ENCODE results near the gene CDH13.
"Not testable (repeated sequence)": the region's sequence is repeated elsewhere in the genome, so short reads cannot be mapped to it uniquely, and the experiment has no call there.

Gene CDH13

DNA sequence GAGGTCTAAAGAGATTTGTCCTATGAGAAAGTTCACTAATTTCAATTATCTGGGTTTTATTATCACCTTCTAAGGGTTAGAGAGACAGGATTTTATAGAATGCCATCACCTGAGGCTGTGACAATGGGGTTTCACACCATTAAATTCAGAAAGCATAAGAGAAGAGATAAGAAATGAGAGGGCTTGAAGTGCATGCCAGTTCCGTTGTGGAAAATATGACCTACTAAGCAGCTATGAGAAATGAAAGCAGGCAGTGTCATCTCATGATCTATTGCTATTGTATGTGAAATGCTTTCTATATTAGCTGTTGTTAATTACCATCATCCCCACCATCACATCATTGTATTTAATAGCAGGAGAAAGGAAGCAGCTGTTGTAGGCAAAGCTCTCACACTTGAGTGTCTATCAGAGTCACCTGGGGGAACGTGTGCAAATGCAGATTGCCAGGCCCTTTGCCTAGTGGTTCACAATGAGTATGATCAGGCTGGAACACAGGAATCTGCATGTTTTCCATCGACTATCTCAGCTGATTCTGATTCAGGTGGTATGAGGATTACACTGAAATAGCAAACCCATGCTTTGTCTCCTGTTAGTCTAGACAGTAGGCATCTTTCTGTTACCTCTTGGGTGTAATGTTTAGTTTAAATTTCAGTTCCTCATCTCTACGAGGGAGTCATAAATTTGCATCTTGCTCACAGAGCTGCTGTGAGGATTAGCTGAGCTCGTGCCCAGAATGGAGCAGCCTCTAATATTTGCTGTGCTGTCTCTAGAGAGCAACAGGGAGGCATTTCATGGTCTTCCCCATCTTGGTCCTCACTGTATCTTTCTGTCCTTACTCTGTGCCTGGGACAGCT lies 256.4 kb downstream of the CDH13 start:
- FAIRE-seq, result no peak
- DNase-seq (ENCODE audit: low spot score), result no peak

DNA sequence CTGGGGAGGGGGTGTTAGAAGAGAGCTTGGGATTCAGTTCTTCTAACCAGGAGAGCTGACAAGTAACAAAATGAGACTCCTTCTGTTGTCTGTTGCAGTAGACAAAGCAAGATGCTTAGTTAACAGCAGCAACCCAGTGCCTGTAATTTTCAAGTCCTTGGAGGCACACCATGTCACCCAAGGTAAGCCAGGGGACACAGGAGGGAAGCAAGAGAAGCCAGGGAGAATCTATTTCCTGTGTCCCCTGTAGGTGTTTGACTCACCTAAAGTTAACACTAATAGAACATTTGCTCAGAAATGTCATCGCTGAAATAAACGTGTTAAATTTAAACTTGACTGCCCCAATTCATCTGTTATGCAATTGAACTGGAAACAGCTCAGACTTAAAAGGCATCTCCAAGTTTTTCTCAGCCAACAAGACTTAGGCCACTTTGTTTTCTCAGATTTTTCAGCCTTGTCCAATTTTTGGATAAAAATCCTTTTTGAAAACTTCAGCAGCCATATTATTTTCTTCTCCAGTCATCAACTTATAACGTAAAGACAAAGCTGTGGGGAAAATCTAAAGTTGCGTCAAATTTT lies 257.6 kb downstream of the CDH13 start:
- no peak for DNase-seq (ENCODE audit: low spot score)

DNA sequence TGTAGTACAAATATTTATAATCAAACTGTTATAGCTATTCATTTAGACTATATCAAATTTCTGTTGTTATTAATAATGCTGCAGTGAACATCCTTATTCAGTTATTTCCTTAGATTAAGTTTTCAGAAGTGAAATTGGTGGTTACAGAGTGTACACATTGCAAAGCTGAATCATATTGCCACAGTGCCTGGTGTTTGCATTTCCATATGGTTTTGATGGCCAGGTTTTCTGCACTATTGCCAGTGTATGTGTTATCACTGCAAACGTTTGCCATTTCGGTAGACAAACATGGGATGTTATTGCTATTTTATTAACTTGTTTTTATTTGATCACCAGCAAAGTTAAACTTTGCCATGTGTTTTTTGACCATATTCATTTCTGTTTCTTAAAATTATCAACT lies 259.4 kb downstream of the CDH13 start:
- no peak for DNase-seq (ENCODE audit: low spot score)

More for the DNA sequence above, 257.6 kb downstream of the CDH13 start:
- no peak for FAIRE-seq

DNA sequence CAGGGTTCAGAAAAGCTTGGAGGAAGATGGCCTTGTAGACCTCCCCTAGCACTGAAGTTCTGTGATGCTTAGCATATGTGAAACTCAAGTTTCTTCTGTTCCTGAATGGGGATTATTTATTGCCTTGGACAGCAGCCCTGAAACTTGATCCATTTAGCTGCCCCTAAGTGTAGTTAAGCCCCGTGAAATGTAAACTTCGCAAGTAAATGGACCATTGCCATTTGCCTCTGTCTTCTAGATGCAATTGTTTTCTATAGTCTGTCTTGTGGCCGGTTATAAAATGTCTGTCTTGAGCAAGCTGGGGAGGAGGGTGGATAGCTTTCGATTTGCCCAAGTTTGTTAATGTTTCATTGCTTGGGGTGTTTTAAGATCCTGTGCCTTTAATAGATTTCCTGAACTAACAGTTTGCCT lies 261.8 kb downstream of the CDH13 start:
- no peak for DNase-seq (ENCODE audit: low spot score)
- FAIRE-seq, result no peak

More for the DNA sequence above, 259.4 kb downstream of the CDH13 start:
- FAIRE-seq, result no peak

DNA sequence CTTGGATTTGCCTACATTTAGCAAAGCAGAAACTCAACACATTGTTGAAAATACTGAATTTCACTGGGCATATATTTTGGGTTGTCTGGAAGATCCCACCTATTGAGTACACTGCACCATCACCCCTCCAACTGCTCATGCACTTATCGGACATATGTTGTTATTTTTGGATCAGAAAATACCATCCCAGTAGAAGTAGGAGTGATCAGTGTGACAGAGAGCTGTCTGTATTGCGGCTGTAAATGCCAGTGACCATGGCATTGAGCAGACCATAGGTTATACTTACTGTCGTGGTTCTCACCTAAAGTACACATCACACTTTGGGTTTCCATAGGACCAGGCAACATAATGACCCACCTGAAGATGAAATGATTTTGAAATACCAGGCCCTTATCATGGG lies 264.7 kb downstream of the CDH13 start:
- no peak for FAIRE-seq
- no peak for DNase-seq (ENCODE audit: low spot score)

DNA sequence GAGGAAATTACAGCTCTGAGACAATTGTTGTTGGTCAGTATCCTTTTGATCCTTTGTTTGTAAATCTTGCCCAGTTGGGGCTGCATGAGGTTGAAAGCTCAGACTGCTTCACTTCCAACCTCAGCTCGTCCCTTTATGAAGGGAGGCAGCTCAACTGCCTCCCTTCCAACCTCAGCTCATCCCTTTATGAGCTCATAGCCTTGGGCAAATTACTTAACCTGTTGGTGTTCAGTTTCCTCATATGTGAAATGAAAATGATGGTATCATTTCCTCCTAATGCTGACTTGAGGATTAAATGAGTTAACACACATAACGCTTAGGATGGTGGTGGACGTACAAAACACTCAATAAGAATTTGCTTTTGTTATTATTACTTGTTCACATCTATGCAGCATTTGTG lies 265.1 kb downstream of the CDH13 start:
- FAIRE-seq (no peak), DNase-seq (ENCODE audit: low spot score) (no peak)

DNA sequence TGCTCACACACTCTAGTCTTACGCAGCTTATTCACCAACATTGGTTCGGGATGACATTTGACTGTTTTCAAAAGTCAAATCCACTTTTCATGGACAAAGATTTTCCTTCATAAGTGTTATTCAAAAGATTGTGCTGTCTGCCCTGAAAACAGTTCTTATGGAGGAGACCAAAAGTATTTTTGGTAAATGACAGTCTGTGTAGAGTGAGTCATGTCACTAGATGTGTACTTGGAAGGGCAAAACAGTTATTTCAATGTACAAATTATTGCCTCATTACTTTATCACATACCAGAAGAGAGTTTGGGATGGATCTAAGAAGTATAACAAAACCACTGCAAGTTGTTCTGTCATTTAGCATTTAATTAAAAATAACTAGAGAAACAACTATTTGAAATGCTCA lies 265.6 kb downstream of the CDH13 start:
- DNase-seq (ENCODE audit: low spot score) (no peak), FAIRE-seq (no peak)

DNA sequence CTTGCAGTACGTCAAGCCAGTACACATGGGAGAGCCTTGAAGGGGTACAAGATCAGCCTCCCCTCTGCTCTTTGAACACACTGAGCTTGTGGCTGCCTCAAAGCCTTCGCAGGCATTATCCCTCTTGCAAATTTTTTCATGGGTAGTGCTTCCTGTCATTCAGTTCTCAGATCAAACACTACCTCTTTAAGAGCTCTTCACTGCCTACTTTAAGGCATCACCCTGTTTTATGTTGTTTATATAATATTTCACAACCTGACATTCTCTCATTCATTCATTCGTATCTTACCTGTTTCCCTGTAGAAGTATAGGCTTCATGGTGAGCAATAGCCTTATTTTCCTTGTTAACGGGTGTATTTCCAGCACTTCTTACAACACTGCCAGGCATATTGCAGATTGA lies 269.1 kb downstream of the CDH13 start:
- no peak for DNase-seq (ENCODE audit: low spot score)
- no peak for FAIRE-seq

DNA sequence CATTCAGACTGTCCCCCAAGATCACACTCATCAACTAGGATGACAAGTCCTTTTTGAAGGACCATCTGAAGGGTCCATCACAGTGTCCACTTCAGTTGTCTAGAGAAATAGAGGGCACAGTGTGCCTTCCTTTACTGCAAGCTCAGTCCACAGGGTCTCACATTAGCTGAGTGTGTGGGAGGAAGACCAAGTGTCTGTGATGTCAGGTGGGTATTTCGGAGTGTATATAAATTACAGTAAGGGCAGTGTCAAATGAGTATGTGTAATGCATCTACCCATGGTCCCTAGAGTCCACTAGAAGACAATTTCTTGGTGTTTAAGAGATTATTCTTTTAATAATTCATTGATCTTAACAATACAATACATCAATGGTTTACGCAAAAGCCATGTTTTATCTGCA lies 272.2 kb downstream of the CDH13 start:
- FAIRE-seq (no peak), DNase-seq (ENCODE audit: low spot score) (no peak)

DNA sequence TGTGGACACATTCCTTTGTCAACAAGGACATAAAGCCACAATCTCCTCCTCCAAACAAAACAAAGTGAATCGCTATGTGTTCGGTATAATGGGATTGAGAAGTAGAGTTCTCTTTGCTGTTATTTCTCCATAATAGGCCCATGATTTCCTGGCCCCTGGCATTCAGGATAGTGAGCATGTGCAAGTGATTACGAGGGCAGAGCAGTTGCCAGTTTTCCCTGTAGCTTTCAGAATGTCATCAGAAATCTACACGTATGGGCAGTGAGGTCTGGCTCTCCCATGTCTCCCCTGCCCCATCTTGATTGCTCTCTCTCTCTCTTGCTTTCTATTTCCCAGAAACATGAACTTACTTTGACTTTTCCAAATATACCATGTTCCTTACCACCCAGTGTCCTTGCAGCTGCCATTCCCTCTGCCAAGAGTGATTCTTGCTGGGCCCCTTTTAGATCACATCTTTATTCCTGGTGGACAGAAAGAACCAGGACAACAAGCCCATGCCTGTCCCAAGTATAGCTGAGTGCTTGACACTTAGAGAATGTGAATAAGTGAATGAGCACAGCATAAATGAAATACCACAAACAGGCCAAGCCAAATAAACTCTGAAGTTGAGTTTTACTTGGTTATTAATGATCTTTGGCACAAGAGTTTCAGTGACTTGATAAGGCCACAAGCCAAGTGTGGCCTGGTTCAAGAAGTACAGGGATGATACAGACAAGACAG lies 273.1 kb downstream of the CDH13 start:
- no peak for DNase-seq (ENCODE audit: low spot score)
- FAIRE-seq, result no peak

DNA sequence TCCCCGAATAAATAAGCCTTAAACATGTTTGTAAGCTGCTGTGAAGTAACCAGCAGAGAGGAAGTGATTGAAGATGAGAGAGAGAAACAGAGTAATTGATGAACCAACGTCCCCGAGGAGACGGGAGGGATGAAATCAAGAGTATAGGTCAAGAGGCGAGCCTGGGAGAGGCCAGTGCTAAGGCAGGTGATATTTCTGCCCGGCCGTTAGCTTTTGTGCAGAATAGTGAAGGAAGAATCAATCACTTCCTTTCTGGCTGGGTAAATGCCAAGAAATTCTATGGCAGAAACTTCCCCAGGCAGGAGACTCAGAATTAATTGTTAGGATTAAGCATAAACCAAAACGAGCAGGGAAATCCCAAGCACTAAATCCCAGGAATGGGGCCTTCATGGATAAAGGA lies 273.8 kb downstream of the CDH13 start:
- no peak for DNase-seq (ENCODE audit: low spot score)
- no peak for FAIRE-seq

DNA sequence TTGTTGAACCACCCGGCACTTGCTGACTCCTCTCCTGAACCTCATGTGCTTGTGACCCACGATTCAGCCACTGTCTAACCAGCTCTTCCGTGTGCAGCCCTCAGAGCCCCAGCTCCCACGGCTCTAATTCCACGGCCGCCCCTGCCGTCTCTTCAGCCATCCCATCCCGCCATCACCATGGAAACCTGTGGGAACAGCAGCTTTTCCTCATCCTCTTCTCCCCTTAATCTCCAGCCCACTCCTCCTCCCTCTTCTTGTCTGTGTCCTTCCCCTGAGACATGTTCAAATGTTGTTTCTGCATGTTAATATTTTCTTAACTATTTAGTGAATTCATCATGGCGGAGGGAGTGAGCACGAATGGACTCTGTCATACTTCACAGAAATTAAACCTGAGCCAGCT lies 285.2 kb downstream of the CDH13 start:
- no peak for FAIRE-seq
- no peak for DNase-seq (ENCODE audit: low spot score)

DNA sequence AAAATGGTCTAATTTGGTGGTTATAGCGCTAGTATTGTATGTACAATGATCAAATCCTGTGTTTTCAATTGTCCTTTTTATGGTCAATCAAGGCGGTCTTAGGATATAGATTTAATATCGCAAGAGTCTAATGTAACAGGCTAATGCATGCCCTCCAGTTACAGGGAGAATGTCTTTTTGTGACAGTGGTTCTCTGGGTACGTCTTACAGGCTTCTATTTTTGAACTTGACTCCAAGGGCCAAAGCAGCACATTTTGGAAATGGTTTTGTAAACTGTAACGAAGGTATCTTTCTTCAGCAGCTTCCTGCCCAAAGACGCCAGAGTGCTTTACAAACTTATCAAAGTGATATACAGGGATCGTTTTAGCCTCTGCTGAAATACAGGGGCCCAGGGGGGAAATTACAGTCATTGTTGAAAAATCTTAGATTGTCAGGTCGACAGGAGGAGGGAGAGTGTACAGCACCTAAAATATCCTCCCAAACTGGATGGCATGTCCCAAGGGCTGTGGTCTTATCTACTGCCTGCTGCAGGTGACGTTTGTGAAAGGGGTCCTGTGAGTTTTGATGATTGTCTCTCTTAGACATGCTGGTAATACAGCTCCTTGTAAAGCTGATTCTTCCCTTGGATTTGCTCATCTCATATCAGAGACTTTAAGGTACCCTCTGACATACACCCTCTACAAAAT lies 288.5 kb downstream of the CDH13 start:
- FAIRE-seq (no peak), DNase-seq (ENCODE audit: low spot score) (no peak)

DNA sequence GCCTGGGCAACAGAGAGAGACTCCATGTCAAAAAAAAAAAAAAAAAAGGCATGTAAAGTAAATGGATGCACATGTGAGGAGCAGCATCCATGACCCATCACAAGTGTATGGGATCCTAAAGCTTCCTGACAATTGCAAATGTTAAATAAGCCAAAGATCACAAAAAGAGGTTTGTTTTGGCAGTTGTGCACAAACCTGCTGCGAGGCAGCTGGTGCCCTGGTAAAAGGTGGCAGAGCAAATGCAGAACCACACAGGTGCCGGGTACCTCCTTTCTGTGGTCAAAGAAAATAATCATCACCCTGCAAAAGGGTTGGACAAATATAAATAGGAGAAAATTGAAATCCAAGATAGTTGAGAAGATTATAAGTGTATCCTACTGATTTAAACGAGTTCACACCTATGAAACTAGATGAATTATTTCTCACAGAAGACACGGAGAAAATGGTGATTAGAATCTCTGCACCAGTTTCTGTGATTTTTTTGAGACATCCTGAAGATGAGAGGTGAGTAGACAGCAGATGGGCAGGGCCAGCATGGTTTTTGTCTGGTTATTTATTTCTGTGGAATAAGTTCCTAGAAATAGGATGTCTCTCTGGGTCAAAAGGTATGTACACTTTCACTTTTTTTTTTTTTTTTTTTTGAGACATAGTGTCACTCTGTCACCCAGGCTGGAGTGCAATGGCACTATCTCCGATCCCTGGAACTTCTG lies 291.3 kb downstream of the CDH13 start:
- DNase-seq (ENCODE audit: low spot score), result no peak
- FAIRE-seq, result no peak

DNA sequence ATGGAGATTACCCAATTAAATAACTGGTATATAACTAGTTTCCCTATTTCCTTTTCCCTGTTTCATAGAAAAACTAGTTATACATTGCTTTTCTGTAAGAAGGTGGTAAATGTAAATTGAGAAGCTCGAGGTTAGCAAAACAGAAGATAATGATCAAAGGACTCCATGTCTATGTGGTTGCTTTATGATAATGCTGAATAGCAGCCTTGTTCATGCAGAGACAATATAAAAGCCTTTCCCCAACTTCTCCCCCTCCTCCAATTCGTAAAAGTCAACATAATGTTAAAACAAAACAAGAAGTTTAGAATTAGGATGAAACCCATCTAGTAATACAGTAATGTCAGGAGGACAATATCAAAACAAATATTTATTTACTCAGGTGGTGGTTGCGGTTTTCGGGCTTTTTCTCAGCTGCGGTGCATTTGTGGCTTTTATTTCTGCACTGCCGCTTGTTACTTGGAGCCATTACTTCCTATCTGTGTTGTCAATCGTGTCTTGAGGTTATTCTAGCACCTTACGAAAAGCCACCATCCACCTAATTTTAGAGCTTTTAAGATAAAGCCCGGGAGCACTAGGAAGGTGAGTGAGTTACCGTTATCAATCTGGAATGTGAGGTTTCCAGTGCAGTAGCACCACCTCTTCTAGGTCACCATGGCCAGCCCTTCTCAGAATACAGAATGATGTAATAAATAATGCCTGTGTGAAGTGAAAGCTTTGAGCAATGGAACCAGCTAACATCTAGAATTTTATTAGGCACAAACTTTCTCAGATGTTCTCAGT lies 297.5 kb downstream of the CDH13 start:
- no peak for FAIRE-seq
- DNase-seq (ENCODE audit: low spot score), result no peak

DNA sequence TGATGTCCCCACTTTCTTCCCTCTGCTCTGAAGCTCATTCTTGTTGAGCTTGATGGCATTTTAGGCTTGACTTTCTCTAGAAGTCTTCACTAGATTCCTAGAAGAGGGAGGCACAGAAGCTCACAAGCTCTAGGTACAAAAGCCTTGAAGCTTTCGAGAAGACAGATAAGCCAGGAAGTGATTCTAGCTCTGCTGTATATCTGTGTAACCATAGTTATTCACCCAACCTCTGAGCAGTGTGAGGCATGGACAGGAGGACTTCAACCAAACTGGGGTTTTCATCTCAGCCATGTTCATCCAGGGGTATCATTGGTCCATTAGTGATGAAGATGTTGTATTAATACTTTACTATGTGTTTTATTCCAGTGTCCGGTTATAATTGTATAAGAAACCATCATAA lies 299.7 kb downstream of the CDH13 start:
- no peak for FAIRE-seq
- DNase-seq (ENCODE audit: low spot score), result no peak

DNA sequence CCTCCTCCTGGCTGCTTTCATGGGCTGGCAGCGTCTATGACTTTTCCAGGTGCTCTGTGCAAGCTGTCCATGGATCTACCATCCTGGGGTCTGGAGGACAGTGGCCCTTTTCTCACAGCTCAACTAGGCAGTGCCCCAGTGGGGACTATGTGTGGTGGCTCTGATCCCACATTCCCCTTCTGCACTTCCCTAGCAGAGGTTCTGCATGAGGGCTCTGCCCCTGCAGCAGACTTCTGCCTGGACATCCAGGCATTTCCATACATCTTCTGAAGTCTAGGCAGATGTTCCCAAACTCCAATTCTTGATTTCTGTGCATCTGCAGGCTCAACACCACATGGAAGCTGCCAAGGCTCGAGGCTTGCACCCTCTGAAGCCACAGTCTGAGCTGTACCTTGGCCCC lies 307.2 kb downstream of the CDH13 start:
- not testable (repeated sequence) for DNase-seq (ENCODE audit: low spot score); FAIRE-seq

DNA sequence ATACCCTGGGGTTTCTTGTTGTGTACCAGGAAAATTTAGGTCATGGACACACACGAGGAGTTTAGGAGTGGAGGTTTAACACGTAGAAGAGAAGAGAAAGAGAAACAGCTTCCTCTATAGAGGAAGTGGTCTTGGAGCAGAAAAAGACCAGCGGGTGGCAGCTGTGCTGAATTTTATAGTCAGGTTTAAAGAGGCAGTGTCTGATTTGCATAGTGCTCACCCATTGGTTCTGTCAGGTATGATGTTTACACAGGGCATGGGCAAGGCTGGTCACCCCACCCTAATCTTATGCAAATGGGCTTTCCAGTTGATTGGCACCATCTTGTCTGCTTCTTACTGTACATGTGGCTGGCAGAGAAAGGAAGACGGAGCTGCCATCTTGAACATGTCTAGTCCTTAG lies 309.0 kb downstream of the CDH13 start:
- FAIRE-seq (no peak), DNase-seq (ENCODE audit: low spot score) (no peak)

DNA sequence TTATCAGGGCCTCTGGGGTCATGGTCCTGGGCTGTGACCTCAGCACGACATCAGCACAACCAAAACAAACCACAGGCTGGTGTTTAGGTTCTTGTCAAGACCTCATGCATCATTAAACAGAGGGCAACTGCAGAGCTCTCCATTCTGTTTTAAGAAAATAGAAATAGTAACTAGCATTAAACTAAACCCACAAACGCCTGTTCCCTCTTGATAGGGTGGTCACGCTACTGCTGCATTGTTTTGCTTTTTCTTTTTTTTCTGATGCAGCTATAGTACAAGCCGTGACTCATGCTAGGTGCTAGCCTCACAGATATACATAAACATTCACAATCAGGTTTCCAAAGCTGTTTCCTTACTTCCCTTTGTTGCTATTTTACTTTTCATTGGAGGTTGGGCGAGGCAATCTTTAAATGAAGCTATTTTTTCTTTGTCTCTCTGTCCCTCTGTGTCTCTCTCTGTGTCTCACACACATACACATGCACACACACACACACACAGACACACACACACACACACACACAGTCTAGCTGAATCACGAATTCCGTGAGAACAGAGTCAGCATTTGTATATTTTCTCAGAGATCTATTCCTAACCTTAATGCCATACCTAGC lies 310.3 kb downstream of the CDH13 start:
- DNase-seq (ENCODE audit: low spot score), result no peak
- FAIRE-seq, result no peak

DNA sequence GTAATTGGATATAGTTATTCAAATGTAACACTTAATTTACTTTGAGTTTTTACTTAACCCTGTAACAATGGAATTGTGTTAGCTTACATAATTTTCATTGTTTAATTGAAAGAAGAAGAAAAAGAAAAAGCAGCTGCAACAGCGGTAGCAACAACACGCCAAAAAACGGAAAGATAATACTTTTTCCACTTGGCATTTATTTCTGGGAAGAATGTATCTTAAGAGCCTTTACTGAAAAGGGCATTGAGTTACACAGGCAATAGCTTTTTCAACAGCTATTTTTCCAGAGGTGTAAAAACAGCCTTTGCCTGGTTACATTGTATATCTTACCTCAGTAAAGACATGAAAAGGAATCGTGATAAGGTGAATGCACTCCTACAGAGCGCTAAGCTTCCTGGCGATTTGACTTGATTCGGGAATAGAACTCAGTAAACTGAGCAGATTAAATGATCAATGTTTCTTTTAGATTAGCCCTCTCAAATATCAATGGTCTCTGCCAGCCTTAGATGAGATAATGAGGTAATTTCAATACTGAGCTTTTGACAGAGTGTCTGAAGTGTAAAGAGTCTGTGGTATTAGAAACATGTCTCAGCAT lies 311.3 kb downstream of the CDH13 start:
- no peak for DNase-seq (ENCODE audit: low spot score)
- FAIRE-seq, result no peak

All from urothelium cell line (cell line).